ENCODE measurements around the gene ARHGEF38. TPM values are rescaled to one million over a fixed set of nuclear protein-coding genes. Genes with fewer than 3 reads are reported as not detected.
"Not testable (repeated sequence)": the region's sequence is repeated elsewhere in the genome, so short reads cannot be mapped to it uniquely, and the experiment has no call there.

Gene ARHGEF38
- total RNA-seq, 1 donor from 2014 or later, result not detected

- H3K9me3 Mint-ChIP-seq, result no peaks in the 10 kb centered on the region
- H3K4me3 Mint-ChIP-seq, result no peak overlapping the region
- H3K4me1 Mint-ChIP-seq (ENCODE audit: low read depth), result no peaks in the 10 kb centered on the region
- H3K27ac Mint-ChIP-seq, result no peak overlapping the region
- DNase-seq (ENCODE audit: low spot score), result no peak
- no peaks in the 10 kb centered on the region for H3K27me3 Mint-ChIP-seq (ENCODE audit: insufficient read depth)
- intact Hi-C loops (cut with micrococcal nuclease), result loop anchor here (1.0 kb wide), 2 partner anchors 194 to 574 kb away; no protein-coding TSS in a partner anchor
- H3K36me3 Mint-ChIP-seq (ENCODE audit: low read depth), result no peaks in the 10 kb centered on the region
Observed at GRCh38 chr4:105715692-105716278, 163.4 kb downstream of the ARHGEF38 start.

GRCh38 chr4:105719204-105719603 lies 166.8 kb downstream of the ARHGEF38 start:
- Mint-ChIP-seq H3K27ac (no peak overlapping the region), H3K4me3 (no peak overlapping the region), H3K27me3 (ENCODE audit: insufficient read depth) (no peaks in the 10 kb centered on the region), H3K4me1 (ENCODE audit: low read depth) (no peaks in the 10 kb centered on the region), H3K9me3 (no peaks in the 10 kb centered on the region), H3K36me3 (ENCODE audit: low read depth) (no peaks in the 10 kb centered on the region)
- intact Hi-C loops (cut with micrococcal nuclease), result no loop called here
- DNase-seq (ENCODE audit: low spot score), result no peak

- Mint-ChIP-seq H3K4me3 (no peak overlapping the region), H3K9me3 (peaks cover 11% of the 10 kb centered on the region), H3K36me3 (ENCODE audit: low read depth) (peaks cover 13% of the 10 kb centered on the region), H3K4me1 (ENCODE audit: low read depth) (no peaks in the 10 kb centered on the region), H3K27ac (no peak overlapping the region), H3K27me3 (ENCODE audit: insufficient read depth) (no peaks in the 10 kb centered on the region)
- intact Hi-C loops (cut with micrococcal nuclease), result no loop called here
- DNase-seq (ENCODE audit: low spot score), result no peak
Observed at GRCh38 chr4:105725623-105726022, 173.2 kb downstream of the ARHGEF38 start.

- DNase-seq (ENCODE audit: low spot score); H3K4me3 Mint-ChIP-seq; intact Hi-C loops (cut with micrococcal nuclease); H3K27me3 Mint-ChIP-seq (ENCODE audit: insufficient read depth); H3K4me1 Mint-ChIP-seq (ENCODE audit: low read depth); H3K27ac Mint-ChIP-seq: not testable (repeated sequence)
- Mint-ChIP-seq H3K9me3 (peaks cover 22% of the 10 kb centered on the region), H3K36me3 (ENCODE audit: low read depth) (peaks cover 27% of the 10 kb centered on the region)
Observed at GRCh38 chr4:105729895-105730294, 177.5 kb downstream of the ARHGEF38 start.

Other genes with a start within 250 kb of the ARHGEF38 start
- 58.9 and 67.2 TPM in 2 replicates for gene PPA2, start 78.6 kb upstream of the ARHGEF38 start, total RNA-seq
- gene INTS12, start 156.1 kb downstream of the ARHGEF38 start, total RNA-seq, result 18.7 and 22.4 TPM in 2 replicates
- 17.0 and 20.9 TPM in 2 replicates for gene GSTCD, start 156.2 kb downstream of the ARHGEF38 start, total RNA-seq